HAP-1 (cell line): Measurements from ENCODE around the gene RXFP3.
"Not testable (repeated sequence)": the region's sequence is repeated elsewhere in the genome, so short reads cannot be mapped to it uniquely, and the experiment has no call there.

Source experiments
- DNase-seq, 2 experiments: peaks; one replicate each; pipeline ENCODE4 v3.0.0-alpha.2; 2016 to 2020; ENCODE audit warnings: low spot score in 2 of 2
- H3K27me3 ChIP-seq: fragments of 250-450 bp; sonication (Bioruptor Pico); 2 replicates; pipeline ENCODE4 v1.5.1; 2020; ENCODE audit warnings: low read depth, mild to moderate bottlenecking, moderate library complexity
- H3K36me3 ChIP-seq: fragments of 250-450 bp; sonication (Bioruptor Pico); replicated peaks from 2 replicates; pipeline ENCODE4 v1.5.1; 2020; ENCODE audit warnings: mild to moderate bottlenecking
- H3K4me1 ChIP-seq: fragments of 250-450 bp; sonication (Bioruptor Pico); 2 replicates; pipeline ENCODE4 v1.5.1; 2020; ENCODE audit warnings: mild to moderate bottlenecking
- H3K4me3 ChIP-seq: fragments of 250-450 bp; sonication (Bioruptor Pico); 2 replicates; pipeline ENCODE4 v1.5.1; 2020; ENCODE audit warnings: mild to moderate bottlenecking, moderate library complexity
- H3K9me3 ChIP-seq: fragments of 250-450 bp; sonication (Bioruptor Pico); 2 replicates; pipeline ENCODE4 v1.5.1; 2020; ENCODE audit warnings: mild to moderate bottlenecking, moderate library complexity
- in situ Hi-C: fragments of 300-500 bp; cut with MboI; formaldehyde crosslinking; loops from 3 replicates; pipeline ENCODE4 v1.14.3; 2020; ENCODE audit warnings: low sequenced_read_pairs, inconsistent platforms, mixed read lengths

The RXFP3 gene

GRCh38 chr5:33938881-33939280, 2.7 kb downstream of the RXFP3 start:
- no peaks in the 10 kb centered on the region; the same call in 1 of the 2 replicates for H3K27me3 ChIP-seq
- no peaks in the 10 kb centered on the region for H3K36me3 ChIP-seq
- in situ Hi-C loops: loop anchor here (10.0 kb wide), 1 partner anchor 504 kb away; no protein-coding TSS in a partner anchor
- no peak for DNase-seq
- H3K4me1 ChIP-seq: no peaks in the 10 kb centered on the region
- H3K9me3 ChIP-seq: no peaks in the 10 kb centered on the region
- no peak overlapping the region for H3K4me3 ChIP-seq

GRCh38 chr5:33939556-33940262, 3.5 kb downstream of the RXFP3 start:
- peaks cover under 1% of the 10 kb centered on the region; the same call in 1 of the 2 replicates for H3K27me3 ChIP-seq
- H3K4me1 ChIP-seq: no peaks in the 10 kb centered on the region
- DNase-seq: no peak
- H3K36me3 ChIP-seq: no peaks in the 10 kb centered on the region
- in situ Hi-C loops: loop anchor here (10.0 kb wide), 1 partner anchor 505 kb away; no protein-coding TSS in a partner anchor
- H3K9me3 ChIP-seq: no peaks in the 10 kb centered on the region
- no peak overlapping the region for H3K4me3 ChIP-seq

- peaks cover 3% of the 10 kb centered on the region; the same call in 1 of the 2 replicates for H3K27me3 ChIP-seq
- no peaks in the 10 kb centered on the region for H3K9me3 ChIP-seq
These were observed 4.9 kb downstream of the RXFP3 start for GRCh38 chr5:33941090-33941489.

GRCh38 chr5:33944543-33945132, 8.5 kb downstream of the RXFP3 start:
- Histone ChIP-seq H3K9me3 (no peaks in the 10 kb centered on the region), H3K4me1 (no peaks in the 10 kb centered on the region), H3K4me3 (no peak overlapping the region), H3K36me3 (no peaks in the 10 kb centered on the region), H3K27me3 (peaks cover 6% of the 10 kb centered on the region)
- no peak for DNase-seq
- in situ Hi-C loops: no loop called here

More at GRCh38 chr5:33941090-33941489, 4.9 kb downstream of the RXFP3 start:
- Histone ChIP-seq H3K4me1 (no peaks in the 10 kb centered on the region), H3K36me3 (no peaks in the 10 kb centered on the region), H3K4me3 (no peak overlapping the region)
- in situ Hi-C loops: no loop called here
- DNase-seq: no peak

- H3K4me1 ChIP-seq, H3K9me3 ChIP-seq, in situ Hi-C loops, H3K27me3 ChIP-seq, H3K36me3 ChIP-seq, H3K4me3 ChIP-seq, DNase-seq: not testable (repeated sequence)
These were observed 16.0 kb downstream of the RXFP3 start for GRCh38 chr5:33952175-33952574.

GRCh38 chr5:33957577-33958150, 21.5 kb downstream of the RXFP3 start:
- in situ Hi-C loops: no loop called here
- Histone ChIP-seq H3K4me1 (no peaks in the 10 kb centered on the region), H3K4me3 (no peak overlapping the region), H3K9me3 (0 out of 2 replicates have a peak, but pooled peaks cover 4% of the 10 kb centered on the region), H3K27me3 (no peaks in the 10 kb centered on the region), H3K36me3 (no peaks in the 10 kb centered on the region)
- DNase-seq: no peak

GRCh38 chr5:33958176-33958575, 22.0 kb downstream of the RXFP3 start:
- H3K27me3 ChIP-seq: no peaks in the 10 kb centered on the region
- no peaks in the 10 kb centered on the region for H3K4me1 ChIP-seq
- in situ Hi-C loops: no loop called here
- DNase-seq: no peak
- H3K36me3 ChIP-seq: no peaks in the 10 kb centered on the region
- H3K4me3 ChIP-seq: no peak overlapping the region
- H3K9me3 ChIP-seq: 0 out of 2 replicates have a peak, but pooled peaks cover 4% of the 10 kb centered on the region

- DNase-seq: no peak
- in situ Hi-C loops: no loop called here
- H3K27me3 ChIP-seq: no peaks in the 10 kb centered on the region; the same call in 1 of the 2 replicates
- no peaks in the 10 kb centered on the region for H3K4me1 ChIP-seq
- no peaks in the 10 kb centered on the region for H3K9me3 ChIP-seq
- H3K4me3 ChIP-seq: no peak overlapping the region
- no peaks in the 10 kb centered on the region for H3K36me3 ChIP-seq
These were observed 28.0 kb downstream of the RXFP3 start for GRCh38 chr5:33964132-33964700.

- Histone ChIP-seq H3K4me3 (no peak overlapping the region), H3K9me3 (no peaks in the 10 kb centered on the region), H3K4me1 (no peaks in the 10 kb centered on the region), H3K36me3 (no peaks in the 10 kb centered on the region), H3K27me3 (no peaks in the 10 kb centered on the region; the same call in 1 of the 2 replicates)
- in situ Hi-C loops: no loop called here
- no peak for DNase-seq
These were observed 30.6 kb downstream of the RXFP3 start for GRCh38 chr5:33966805-33967204.

GRCh38 chr5:33968211-33969005, 32.2 kb downstream of the RXFP3 start:
- no peaks in the 10 kb centered on the region; the same call in 1 of the 2 replicates for H3K27me3 ChIP-seq
- in situ Hi-C loops: no loop called here
- H3K4me1 ChIP-seq: no peaks in the 10 kb centered on the region
- no peak for DNase-seq
- H3K9me3 ChIP-seq: no peaks in the 10 kb centered on the region
- H3K4me3 ChIP-seq: no peak overlapping the region
- no peaks in the 10 kb centered on the region for H3K36me3 ChIP-seq

- peak; percentile 25 to 28 for DNase-seq
- no peaks in the 10 kb centered on the region for H3K4me1 ChIP-seq
- in situ Hi-C loops: no loop called here
- no peaks in the 10 kb centered on the region for H3K9me3 ChIP-seq
- no peaks in the 10 kb centered on the region; the same call in 1 of the 2 replicates for H3K27me3 ChIP-seq
- no peaks in the 10 kb centered on the region for H3K36me3 ChIP-seq
- H3K4me3 ChIP-seq: no peak overlapping the region
These were observed 33.6 kb downstream of the RXFP3 start for GRCh38 chr5:33969572-33970452.

GRCh38 chr5:33973271-33973670, 37.1 kb downstream of the RXFP3 start:
- Histone ChIP-seq H3K36me3 (no peaks in the 10 kb centered on the region), H3K27me3 (no peaks in the 10 kb centered on the region), H3K4me3 (no peak overlapping the region), H3K4me1 (peaks cover 6% of the 10 kb centered on the region), H3K9me3 (no peaks in the 10 kb centered on the region)
- DNase-seq: no peak
- in situ Hi-C loops: no loop called here
